HG02970 (cell line): ENCODE data around the gene EWSR1.

Experiments used
- ATAC-seq: cut with Tn5 transposase; IDR thresholded peaks from one replicate; pipeline ENCODE4 v1.9.1; 2021; ENCODE audit warnings: mild to moderate bottlenecking, moderate library complexity, moderate number of reproducible peaks; ENCODE audit not compliant: unreplicated experiment, low FRiP score

EWSR1 gene

DNA sequence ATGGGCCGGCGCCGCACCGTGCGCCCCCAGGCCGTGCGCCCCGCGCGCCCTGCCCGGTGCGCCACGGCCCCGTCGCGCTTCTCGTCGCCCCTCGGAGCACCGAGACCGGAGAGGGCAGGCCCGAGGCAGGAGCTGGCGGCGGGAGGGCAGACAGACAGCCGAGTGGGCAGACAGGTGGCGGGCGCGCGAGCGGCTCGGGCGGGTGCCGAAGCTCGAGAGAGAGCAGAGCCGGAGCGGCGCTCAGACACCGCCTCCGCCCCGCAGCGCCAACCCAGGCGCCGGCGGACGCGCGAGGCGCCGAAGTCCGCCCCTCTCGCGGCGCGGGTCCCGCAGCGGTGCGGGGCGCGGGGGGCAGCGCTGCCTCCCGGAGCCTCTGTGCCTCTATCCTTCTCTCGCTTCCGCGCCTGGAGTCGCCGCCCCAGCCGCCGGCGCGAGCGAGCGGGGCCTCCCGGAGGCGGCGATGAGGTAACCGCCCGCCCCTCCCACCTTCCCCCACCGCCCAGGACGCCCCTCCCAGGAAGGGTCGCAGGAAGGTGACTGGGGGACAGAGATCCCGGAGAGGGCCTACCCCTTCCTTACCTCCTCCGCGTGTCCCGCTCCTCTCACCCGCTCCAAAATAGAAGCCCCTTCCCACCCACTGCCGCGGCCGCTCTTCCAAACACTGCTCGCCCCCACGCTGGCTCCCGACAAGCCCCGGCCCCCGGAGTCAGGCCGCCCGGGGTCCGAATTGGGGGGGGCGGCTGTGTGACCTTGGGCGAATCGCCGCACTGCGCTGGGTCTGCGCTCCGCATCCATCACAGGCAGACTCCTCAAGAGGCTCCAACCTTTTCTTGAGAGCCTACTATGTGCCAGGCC is 47.4 kb downstream of the EWSR1 start, which contains the start of gene RASL10A:
Gene RASL10A (minus strand): TSS at position 412 of the 855 bp plus-strand sequence. CDS start 451 bp downstream, outside the sequence.
- ATAC-seq = no peak

- ATAC-seq = no peak
Observed at GRCh38 chr22:29316141-29316828, 48.2 kb downstream of the EWSR1 start.

DNA sequence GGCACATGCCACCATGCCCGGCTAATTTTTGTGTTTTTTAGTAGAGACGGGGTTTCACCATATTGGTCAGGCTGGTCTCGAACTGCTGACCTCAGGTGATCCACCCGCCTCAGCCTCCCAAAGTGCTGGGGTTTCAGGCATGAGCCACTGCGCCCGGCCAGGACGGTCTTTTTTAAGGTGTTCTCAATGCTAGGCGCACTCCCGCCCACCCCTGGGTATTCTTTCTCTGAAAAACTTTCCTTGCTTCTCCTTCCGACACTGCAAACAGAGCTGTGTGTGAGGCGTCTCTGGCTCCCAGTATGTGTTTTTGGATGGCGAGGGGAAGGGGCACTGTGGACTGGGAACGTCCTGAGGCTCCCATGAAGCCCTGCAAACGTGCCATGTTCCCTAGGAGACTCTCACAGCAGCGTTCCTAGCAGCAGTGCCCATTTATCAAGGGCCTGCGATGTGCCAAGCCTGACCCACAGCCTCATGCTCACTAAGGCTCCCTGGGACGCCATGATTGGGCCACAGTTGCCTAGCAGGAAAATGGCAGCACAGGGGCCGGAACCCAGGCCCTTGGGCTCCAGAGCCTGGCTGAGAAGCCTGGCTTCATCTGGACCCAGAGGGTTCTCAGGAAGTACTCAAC is 49.9 kb downstream of the EWSR1 start:
- no peak for ATAC-seq

DNA sequence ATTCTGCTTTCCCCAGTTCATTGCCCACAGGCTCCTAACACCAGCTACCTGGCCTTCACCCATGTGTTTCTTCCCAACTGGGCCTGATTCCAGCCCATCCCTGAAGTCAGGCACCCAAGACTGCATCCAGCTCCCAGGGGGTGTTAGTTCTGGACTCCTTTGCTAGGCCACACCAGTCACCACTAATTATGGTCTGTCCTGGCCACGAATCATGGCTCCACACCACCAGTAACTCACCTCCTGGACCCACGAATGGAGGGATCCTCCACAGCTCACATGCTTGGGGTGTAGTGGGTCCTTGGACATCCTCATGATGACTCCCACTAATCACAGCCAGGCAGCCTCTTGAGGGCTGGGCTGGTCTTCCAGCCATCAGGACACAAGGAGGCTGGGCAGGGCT is 51.0 kb downstream of the EWSR1 start:
- no peak for ATAC-seq

DNA sequence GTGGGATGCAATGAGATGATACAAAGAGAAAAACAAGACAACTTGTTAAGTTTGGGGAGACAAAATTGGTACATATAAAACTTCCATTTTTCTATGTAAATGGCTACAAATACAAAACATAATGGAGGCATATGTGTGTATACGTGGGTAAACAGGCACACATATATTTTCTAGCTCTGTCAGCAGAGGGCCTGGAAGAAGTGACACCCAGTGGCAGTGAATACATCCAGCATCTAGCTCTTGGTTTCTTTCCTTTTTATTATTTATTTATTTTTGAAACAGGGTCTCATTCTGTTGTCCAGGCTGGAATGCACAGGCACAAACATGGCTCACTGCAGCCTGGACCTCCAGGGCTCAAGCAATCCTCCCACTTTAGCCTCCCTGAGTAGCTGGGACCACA is 52.5 kb downstream of the EWSR1 start:
- ATAC-seq = no peak

DNA sequence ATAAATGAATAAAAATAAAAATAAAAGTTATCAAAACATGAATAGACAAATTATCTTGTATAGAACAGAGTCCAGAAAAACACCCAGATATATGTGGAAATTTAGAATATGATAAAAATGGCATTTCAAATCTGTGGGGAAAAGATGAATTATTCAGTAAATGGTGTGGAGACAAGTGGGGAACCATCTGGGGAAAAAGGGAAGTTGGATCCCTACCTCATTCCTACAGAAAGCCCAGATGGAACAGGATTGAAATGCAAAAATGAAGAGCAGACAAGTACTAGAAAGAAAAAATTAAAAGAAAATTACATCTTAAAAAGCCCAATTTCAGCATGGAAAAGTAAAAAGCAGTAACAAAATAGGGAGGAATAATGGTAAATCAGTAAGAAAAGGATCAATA is 55.6 kb downstream of the EWSR1 start:
- ATAC-seq = no peak

DNA sequence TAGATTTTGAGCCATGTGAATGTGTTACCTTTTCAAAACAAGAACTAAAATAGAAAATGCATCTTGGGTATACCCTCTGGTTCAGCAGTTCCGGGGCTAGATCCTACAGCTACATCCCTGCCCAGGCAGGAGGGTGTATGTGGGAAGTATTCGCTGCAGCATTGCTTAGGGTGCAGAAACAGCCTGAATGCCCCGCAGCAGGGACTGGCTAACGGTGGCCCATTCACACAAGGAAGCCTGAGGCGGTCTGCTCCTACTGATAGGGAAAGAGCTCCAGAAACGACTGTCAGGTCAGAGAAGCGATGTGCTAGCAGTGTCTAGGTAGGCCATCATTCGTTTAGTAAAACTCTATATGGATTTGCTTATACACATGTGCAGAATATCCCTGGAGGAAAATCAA is 57.3 kb downstream of the EWSR1 start:
- no peak for ATAC-seq

- no peak for ATAC-seq
Observed at GRCh38 chr22:29325785-29326315, 57.8 kb downstream of the EWSR1 start.

- ATAC-seq = no peak
Observed at GRCh38 chr22:29326481-29326880, 58.4 kb downstream of the EWSR1 start.

GRCh38 chr22:29327089-29327764 is 59.2 kb downstream of the EWSR1 start:
- no peak for ATAC-seq

GRCh38 chr22:29328055-29328454 is 60.0 kb downstream of the EWSR1 start:
- no peak for ATAC-seq

GRCh38 chr22:29328566-29329500 is 60.8 kb downstream of the EWSR1 start:
- no peak for ATAC-seq

DNA sequence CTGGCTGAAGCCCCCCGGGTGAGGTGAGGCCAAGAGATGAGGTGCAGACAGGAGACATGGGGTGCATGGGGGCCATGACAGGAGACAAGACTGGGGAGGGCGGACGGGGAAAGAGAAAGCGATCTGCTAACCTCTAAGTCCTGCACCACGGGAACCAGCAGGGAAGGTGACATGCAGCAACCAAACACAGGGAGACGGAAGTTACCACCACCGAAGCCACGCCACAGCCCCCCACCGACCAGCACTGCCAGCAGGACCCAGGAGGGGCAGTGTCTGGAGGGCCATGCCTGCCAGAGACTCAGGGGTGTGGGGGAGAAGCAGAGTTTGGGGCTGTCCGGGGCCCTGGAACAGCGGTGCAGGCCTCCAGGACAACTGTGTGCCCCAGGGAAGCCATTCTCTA is 61.5 kb downstream of the EWSR1 start:
- no peak for ATAC-seq

GRCh38 chr22:29330291-29330690 is 62.2 kb downstream of the EWSR1 start:
- ATAC-seq = no peak

GRCh38 chr22:29330753-29331152 is 62.7 kb downstream of the EWSR1 start:
- ATAC-seq = no peak

DNA sequence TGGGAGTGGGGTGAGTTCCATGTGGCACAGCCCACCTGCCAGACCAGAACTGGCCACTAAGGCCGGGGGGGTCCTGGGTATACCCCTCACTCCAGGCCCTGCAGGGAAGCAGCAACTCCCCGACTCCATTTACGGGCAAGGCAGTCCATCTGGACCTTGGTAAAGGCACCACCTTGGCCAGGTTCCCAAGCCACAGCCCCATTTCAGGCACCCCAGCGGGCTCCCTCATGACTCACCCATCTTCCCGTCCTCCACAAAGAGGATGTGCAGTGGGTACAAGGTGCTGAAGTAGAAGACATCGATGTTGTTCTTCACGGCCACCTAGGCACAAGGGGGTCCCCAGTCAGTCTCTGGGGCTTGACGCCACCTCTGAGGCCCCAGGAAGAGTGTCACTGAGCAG is 63.1 kb downstream of the EWSR1 start:
- ATAC-seq = no peak

- no peak for ATAC-seq
Observed at GRCh38 chr22:29331658-29332300, 63.7 kb downstream of the EWSR1 start.

DNA sequence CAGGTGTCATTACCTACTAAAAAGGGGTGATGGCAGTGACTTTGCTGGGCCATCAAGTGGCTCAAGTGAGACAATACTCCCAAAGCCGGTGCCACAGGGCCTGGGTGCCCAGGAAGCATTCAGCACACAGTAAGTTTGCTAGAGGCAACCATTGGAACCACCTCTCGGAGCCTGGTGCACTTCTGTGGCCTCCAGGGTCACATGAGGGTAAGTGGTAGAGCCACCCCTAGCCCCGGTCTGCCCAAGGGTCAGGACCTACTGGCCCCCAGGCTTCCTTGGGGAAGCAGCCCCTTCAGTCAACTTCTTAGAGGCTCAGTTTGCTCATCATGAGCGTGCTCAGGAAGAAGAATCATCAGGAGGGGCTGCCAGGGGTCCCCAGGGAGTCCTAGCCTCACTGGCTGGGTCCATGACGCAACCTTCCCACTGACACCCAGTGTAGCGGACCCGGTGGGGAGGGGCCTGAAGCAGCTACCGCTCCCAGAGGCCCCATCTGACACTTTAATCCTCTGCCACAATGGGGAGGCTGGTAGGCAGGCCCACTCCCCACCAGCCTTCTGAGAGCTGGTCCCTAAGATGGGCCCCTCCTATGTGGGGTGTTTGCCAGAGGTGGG is 64.9 kb downstream of the EWSR1 start:
- ATAC-seq = no peak

GRCh38 chr22:29334148-29334547 is 66.1 kb downstream of the EWSR1 start:
- ATAC-seq = no peak
